HEK293T (cell line): ENCODE measurements around the gene NEMP2.

Experiments
- CTCF ChIA-PET: fragments of 350-600 bp; formaldehyde crosslinking; extraction: SDS; loops from one replicate; lab custom pipeline; 2021; ENCODE audit warnings: antibody characterized with exemption, inconsistent platforms; lab: Yijun Ruan, JAX
- POLR2A ChIA-PET: fragments of 350-600 bp; formaldehyde crosslinking; extraction: SDS; loops from one replicate; lab custom pipeline; 2020; ENCODE audit warnings: antibody characterized with exemption, inconsistent platforms; lab: Yijun Ruan, JAX
- DNase-seq: peaks from one replicate; pipeline ENCODE4 v3.0.0; 2012; ENCODE audit warnings: mixed read lengths; ENCODE audit errors: extremely low spot score
- ARNT ChIP-seq: fragments of 450-650 bp; IDR thresholded peaks from 2 replicates; pipeline ENCODE4 v1.6.1; 2017; ENCODE audit warnings: mild to moderate bottlenecking
- BHLHE40 ChIP-seq: fragments of 450-650 bp; IDR thresholded peaks from 2 replicates; pipeline ENCODE4 v1.6.1; 2016; ENCODE audit warnings: mild to moderate bottlenecking, moderate library complexity, borderline replicate concordance
- CTBP1 ChIP-seq: fragments of 450-650 bp; IDR thresholded peaks from 2 replicates; pipeline ENCODE4 v1.6.1; 2016; ENCODE audit warnings: borderline replicate concordance
- ELF4 ChIP-seq: fragments of 450-650 bp; IDR thresholded peaks from 2 replicates; pipeline ENCODE4 v1.6.1; 2017; ENCODE audit warnings: antibody characterized with exemption
- FOXA1 ChIP-seq: fragments of 450-650 bp; IDR thresholded peaks from 2 replicates; pipeline ENCODE4 v1.6.1; 2016; ENCODE audit warnings: mild to moderate bottlenecking
- FOXK2 ChIP-seq: fragments of 450-650 bp; IDR thresholded peaks from 2 replicates; pipeline ENCODE4 v1.6.1; 2016; ENCODE audit warnings: mild to moderate bottlenecking
- FOXM1 ChIP-seq: fragments of 450-650 bp; IDR thresholded peaks from 2 replicates; pipeline ENCODE4 v1.6.1; 2017; ENCODE audit warnings: mild to moderate bottlenecking, borderline replicate concordance
- HDGF ChIP-seq: fragments of 450-650 bp; IDR thresholded peaks from 2 replicates; pipeline ENCODE4 v1.6.1; 2017; ENCODE audit warnings: antibody characterized with exemption, borderline replicate concordance
- L3MBTL2 ChIP-seq: fragments of 450-650 bp; conservative IDR thresholded peaks from 2 replicates; pipeline ENCODE4 v1.6.1; 2016; ENCODE audit warnings: mild to moderate bottlenecking
- LEF1 ChIP-seq: fragments of 450-650 bp; IDR thresholded peaks from 2 replicates; pipeline ENCODE4 v1.6.1; 2017; ENCODE audit warnings: mild to moderate bottlenecking, borderline replicate concordance
- NFRKB ChIP-seq: fragments of 450-650 bp; IDR thresholded peaks from 2 replicates; pipeline ENCODE4 v1.6.1; 2016; ENCODE audit warnings: mild to moderate bottlenecking, moderate library complexity
- PKNOX1 ChIP-seq: fragments of 450-650 bp; IDR thresholded peaks from 2 replicates; pipeline ENCODE4 v1.6.1; 2016
- SP1 ChIP-seq: fragments of 450-650 bp; IDR thresholded peaks from 2 replicates; pipeline ENCODE4 v1.6.1; 2017
- SUZ12 ChIP-seq: fragments of 450-650 bp; IDR thresholded peaks from 2 replicates; pipeline ENCODE4 v1.6.1; 2016; ENCODE audit warnings: mild to moderate bottlenecking
- TARDBP ChIP-seq: fragments of 450-650 bp; IDR thresholded peaks from 2 replicates; pipeline ENCODE4 v1.6.1; 2016
- ZNF384 ChIP-seq: fragments of 450-650 bp; IDR thresholded peaks from 2 replicates; pipeline ENCODE4 v1.6.1; 2016

NEMP2 gene

GRCh38 chr2:190526105-190526750 is 8.3 kb downstream of the NEMP2 start:
- ChIA-PET POLR2A (no interaction called here), CTCF (interaction anchor here (0.7 kb wide), 1 partner anchor 179 kb away, joined by 3 read pairs; no protein-coding TSS in a partner anchor)
- no peak for TF ChIP-seq NFRKB
- DNase-seq: no peak

- POLR2A ChIA-PET: no interaction called here
- CTCF ChIA-PET: no interaction called here
- DNase-seq: no peak
- TF ChIP-seq HDGF (no peak), SUZ12 (no peak), NFRKB (no peak), SP1 (no peak), FOXK2 (no peak), L3MBTL2 (no peak), ELF4 (no peak), ARNT (no peak), PKNOX1 (no peak), CTBP1 (no peak), FOXA1 (no peak), LEF1 (no peak), ZNF384 (no peak), FOXM1 (no peak), TARDBP (no peak)
Observed at GRCh38 chr2:190524928-190525327, 9.6 kb downstream of the NEMP2 start.

- CTCF ChIA-PET: no interaction called here
- DNase-seq: no peak
- POLR2A ChIA-PET: no interaction called here
- TF ChIP-seq HDGF: no peak
- no peak for TF ChIP-seq NFRKB
- no peak for TF ChIP-seq ELF4
- no peak for TF ChIP-seq LEF1
- TF ChIP-seq TARDBP: no peak
- TF ChIP-seq PKNOX1: no peak
- no peak for TF ChIP-seq FOXM1
- TF ChIP-seq FOXA1: no peak
Observed at GRCh38 chr2:190519975-190520767, 14.4 kb downstream of the NEMP2 start.

- TF ChIP-seq ZNF384 (no peak), CTBP1 (no peak), ARNT (no peak), PKNOX1 (no peak), NFRKB (no peak), LEF1 (no peak), FOXK2 (no peak), SP1 (no peak), TARDBP (no peak), L3MBTL2 (no peak)
- ChIA-PET POLR2A (interaction anchor here (1.2 kb wide), 1 partner anchor 17 kb away, joined by 3 read pairs; the partner anchor contains the start of gene NEMP2), CTCF (no interaction called here)
- no peak for DNase-seq
Observed at GRCh38 chr2:190517468-190517867, 17.1 kb downstream of the NEMP2 start.

- DNase-seq: no peak
- CTCF ChIA-PET: no interaction called here
- POLR2A ChIA-PET: no interaction called here
- TF ChIP-seq LEF1 (no peak), ELF4 (no peak), SUZ12 (no peak), FOXM1 (no peak), FOXK2 (no peak), FOXA1 (no peak), PKNOX1 (no peak), TARDBP (no peak), SP1 (no peak), BHLHE40 (no peak), ARNT (no peak), ZNF384 (no peak), L3MBTL2 (no peak)
Observed at GRCh38 chr2:190515687-190516086, 18.8 kb downstream of the NEMP2 start.

GRCh38 chr2:190514676-190515075 is 19.8 kb downstream of the NEMP2 start:
- ChIA-PET POLR2A (no interaction called here), CTCF (interaction anchor here (0.7 kb wide), 1 partner anchor 43 kb away, joined by 3 read pairs; no protein-coding TSS in a partner anchor)
- no peak for TF ChIP-seq SP1
- TF ChIP-seq ELF4: no peak
- TF ChIP-seq BHLHE40: no peak
- no peak for TF ChIP-seq CTBP1
- no peak for TF ChIP-seq ARNT
- TF ChIP-seq L3MBTL2: no peak
- TF ChIP-seq LEF1: no peak
- DNase-seq: no peak
